D721Med (cell line): ENCODE measurements around the gene EIF6.

Experiments used
- DNase-seq: peaks from one replicate; pipeline ENCODE4 v3.0.0; 2011; ENCODE audit warnings: low spot score; ENCODE audit not compliant: insufficient read length
- FAIRE-seq: peaks from 2 replicates; lab custom pipeline; 2011; peaks lifted over from hg19 to GRCh38; lab: Jason Lieb, UNC
- TF ChIP-seq, protein P1 (sequence below): IDR thresholded peaks from 2 replicates; pipeline ENCODE4 v1.5.1; 2012; ENCODE audit warnings: mild to moderate bottlenecking, control low read depth; ENCODE audit not compliant: insufficient read depth; ENCODE audit errors: missing control alignments

Gene EIF6

DNA sequence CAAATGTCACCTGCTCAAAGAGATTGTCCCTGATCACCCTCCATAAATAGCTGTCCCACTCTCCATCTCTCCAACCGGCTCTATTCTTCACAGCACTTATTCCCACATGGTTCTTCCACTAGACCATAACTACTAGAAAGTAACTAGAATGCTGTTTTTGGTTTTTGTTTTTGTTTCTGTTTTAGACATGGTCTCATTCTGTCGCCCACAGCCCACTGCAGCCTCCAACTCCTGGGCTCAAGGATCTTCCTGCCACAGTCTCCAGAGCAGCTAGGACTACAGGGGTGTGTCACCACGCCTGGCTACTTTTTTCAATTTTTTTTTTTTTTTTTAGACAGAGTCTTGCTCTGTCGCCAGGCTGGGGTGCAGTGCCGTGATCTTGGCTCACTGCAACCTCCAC lies 45.8 kb downstream of the EIF6 start:
- TF ChIP-seq, protein P1, sequence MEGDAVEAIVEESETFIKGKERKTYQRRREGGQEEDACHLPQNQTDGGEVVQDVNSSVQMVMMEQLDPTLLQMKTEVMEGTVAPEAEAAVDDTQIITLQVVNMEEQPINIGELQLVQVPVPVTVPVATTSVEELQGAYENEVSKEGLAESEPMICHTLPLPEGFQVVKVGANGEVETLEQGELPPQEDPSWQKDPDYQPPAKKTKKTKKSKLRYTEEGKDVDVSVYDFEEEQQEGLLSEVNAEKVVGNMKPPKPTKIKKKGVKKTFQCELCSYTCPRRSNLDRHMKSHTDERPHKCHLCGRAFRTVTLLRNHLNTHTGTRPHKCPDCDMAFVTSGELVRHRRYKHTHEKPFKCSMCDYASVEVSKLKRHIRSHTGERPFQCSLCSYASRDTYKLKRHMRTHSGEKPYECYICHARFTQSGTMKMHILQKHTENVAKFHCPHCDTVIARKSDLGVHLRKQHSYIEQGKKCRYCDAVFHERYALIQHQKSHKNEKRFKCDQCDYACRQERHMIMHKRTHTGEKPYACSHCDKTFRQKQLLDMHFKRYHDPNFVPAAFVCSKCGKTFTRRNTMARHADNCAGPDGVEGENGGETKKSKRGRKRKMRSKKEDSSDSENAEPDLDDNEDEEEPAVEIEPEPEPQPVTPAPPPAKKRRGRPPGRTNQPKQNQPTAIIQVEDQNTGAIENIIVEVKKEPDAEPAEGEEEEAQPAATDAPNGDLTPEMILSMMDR: no peak
- DNase-seq (no peak), FAIRE-seq (no peak)

DNA sequence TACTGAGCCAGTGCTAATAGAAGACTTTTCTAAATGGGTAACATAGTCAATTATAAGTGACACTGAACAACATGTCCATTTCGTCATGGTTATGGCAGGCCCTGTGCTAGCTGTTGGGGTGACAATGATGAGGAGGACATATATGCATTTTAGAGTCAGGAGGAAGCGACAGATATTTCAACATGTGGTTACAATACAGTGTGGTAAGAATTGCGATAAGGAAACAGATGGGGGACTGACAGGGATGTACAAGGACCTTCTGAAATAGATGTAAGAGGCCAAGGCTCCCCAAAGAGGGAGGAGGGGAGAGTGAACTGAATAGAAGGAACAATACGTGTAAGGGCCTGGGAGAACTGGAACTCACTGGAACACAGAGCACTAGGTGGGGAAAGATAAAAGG lies 46.4 kb downstream of the EIF6 start:
- TF ChIP-seq, protein P1: no peak
- no peak for DNase-seq
- no peak for FAIRE-seq

DNA sequence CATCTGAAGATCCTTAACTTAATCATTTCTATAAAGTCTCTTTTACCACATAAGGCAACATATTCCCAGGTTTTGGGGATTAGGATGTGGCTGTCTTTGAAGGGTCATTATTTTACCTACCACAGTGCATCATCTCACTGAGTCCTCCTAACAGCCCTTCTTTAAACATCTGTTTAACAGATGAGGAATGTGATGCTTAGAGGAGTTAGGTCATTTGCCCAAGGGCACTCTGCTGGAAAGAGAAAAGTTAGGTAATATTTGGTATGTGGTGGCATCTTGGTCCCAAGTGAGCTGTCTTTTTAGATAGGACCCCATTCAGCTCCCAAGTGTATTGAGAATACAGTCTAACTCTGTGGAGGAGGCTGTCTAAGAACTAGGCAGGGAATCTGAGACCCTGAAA lies 47.1 kb downstream of the EIF6 start:
- DNase-seq: no peak
- TF ChIP-seq, protein P1: no peak
- FAIRE-seq: no peak

DNA sequence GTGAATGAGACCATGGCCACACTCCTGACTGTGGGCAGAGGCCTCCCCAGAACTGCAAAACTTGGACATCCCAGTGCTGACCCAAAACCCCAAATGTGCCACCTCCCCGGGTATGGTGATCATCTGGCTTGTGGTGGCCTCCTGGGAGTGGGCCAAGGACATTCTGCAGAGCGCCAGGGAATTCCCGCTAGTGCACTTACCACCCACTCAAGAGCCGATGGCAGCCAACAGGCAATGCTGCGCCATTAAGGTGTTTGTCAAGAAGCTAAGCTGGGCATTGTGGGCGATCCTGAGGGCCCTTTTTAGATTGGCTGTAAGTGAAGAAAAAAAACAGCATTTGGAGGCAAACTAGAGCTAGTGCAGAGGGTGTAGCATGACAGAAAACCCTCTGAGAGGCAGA lies 48.7 kb downstream of the EIF6 start:
- TF ChIP-seq, protein P1: no peak
- FAIRE-seq (no peak), DNase-seq (no peak)

DNA sequence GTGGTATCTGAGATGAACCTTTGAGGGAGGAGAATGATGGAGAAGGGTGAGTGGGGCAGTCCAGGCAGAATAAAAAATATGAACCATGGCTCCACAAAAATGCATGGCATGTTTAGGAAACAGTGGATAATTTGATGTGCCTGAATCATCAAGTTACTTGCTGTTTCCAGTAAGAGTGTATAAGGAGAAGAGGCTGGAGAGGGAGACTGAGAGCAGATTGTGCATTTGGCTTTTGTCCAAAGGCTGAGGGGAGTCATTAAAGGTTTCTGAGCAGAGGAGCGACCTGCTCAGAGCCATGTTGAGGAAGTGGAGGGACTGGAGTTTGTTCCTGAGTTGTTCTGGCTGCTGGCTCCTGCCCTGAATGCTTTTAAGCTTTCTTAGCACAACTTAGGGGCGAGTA lies 52.0 kb downstream of the EIF6 start:
- no peak for FAIRE-seq
- no peak for DNase-seq
- TF ChIP-seq, protein P1: no peak
